Esophagus muscularis mucosa (tissue), 4 donors: Measurements from ENCODE around the gene WDR48.

Experiments used
- EP300 ChIP-seq: sonication (generic); formaldehyde crosslinking; IDR thresholded peaks from one replicate; pipeline ENCODE4 v1.6.1; 2017; ENCODE audit warnings: antibody characterized with exemption
- POLR2A ChIP-seq: fragments of 450-650 bp; IDR thresholded peaks from one replicate; pipeline ENCODE4 v1.6.1; 2017; ENCODE audit warnings: antibody characterized with exemption, moderate library complexity, mild to moderate bottlenecking, low read depth
- POLR2AphosphoS5 ChIP-seq, 2 donors: sonication (generic); formaldehyde crosslinking; IDR thresholded peaks; one replicate each; pipeline ENCODE4 v1.6.1; 2017; ENCODE audit warnings: antibody characterized with exemption in 2 of 2
- TF ChIP-seq, protein P1 (sequence below), 3 experiments: fragments of 200-600 bp in 2 of 3; fragments of 450-650 bp in 1 of 3; sonication (generic) in 2 of 3; IDR thresholded peaks; one replicate each; pipeline ENCODE4 v1.5.1; 2017 to 2019; ENCODE audit warnings: antibody characterized with exemption in 3 of 3, mild to moderate bottlenecking in 2 of 3, moderate library complexity in 1 of 3

DNA sequence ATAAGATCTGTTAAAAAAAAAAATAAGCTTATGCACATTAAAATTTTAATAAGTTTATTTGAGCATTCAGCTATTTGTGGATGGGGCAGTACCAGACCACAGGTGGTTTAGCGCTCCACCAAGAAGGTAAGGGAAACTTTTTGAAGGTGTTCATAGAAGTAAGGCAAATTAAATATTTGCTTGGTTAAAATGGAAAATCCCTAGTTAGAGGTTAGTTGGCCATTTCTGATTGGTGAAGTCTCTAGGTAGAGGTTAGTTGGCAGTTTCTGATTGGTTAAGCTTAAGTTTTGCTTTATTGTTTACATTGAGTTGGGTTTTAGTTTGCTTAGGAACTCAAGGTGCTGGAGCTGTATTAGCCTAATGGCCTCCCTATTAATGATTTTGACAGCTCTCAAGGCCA lies 30.8 kb upstream of the WDR48 start:
- TF ChIP-seq POLR2A (no peak), EP300 (no peak), POLR2AphosphoS5 (IDR thresholded peaks at IDR 0.05) (no peak)
- TF ChIP-seq, protein P1, sequence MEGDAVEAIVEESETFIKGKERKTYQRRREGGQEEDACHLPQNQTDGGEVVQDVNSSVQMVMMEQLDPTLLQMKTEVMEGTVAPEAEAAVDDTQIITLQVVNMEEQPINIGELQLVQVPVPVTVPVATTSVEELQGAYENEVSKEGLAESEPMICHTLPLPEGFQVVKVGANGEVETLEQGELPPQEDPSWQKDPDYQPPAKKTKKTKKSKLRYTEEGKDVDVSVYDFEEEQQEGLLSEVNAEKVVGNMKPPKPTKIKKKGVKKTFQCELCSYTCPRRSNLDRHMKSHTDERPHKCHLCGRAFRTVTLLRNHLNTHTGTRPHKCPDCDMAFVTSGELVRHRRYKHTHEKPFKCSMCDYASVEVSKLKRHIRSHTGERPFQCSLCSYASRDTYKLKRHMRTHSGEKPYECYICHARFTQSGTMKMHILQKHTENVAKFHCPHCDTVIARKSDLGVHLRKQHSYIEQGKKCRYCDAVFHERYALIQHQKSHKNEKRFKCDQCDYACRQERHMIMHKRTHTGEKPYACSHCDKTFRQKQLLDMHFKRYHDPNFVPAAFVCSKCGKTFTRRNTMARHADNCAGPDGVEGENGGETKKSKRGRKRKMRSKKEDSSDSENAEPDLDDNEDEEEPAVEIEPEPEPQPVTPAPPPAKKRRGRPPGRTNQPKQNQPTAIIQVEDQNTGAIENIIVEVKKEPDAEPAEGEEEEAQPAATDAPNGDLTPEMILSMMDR (IDR thresholded peaks at IDR 0.05), result no peak
